GM23338 (cell line): ENCODE results near the gene PCDHB6. TPM values are rescaled to one million over a fixed set of nuclear protein-coding genes. Genes with fewer than 3 reads are reported as not detected.

ENCODE experiments used
- ATAC-seq: fragments of 200-7000 bp; cut with Tn5 transposase; 3 replicates; pipeline ENCODE4 v1.9.1; 2020
- DNase-seq: peaks from one replicate; pipeline ENCODE4 v3.0.0-alpha.2; 2015; ENCODE audit warnings: low spot score
- H2AFZ ChIP-seq: fragments of 200-600 bp; sonication (generic); 2 replicates; pipeline ENCODE4 v1.8.0; 2016; ENCODE audit warnings: antibody characterized with exemption, mild to moderate bottlenecking, moderate library complexity
- H3F3A ChIP-seq: fragments of 200-600 bp; sonication (generic); replicated peaks from 2 replicates; pipeline ENCODE4 v1.8.0; 2017; ENCODE audit warnings: antibody characterized with exemption, mixed run types, low read depth
- H3K27ac ChIP-seq: fragments of 200-600 bp; sonication (generic); 2 replicates; pipeline ENCODE4 v1.6.1; 2016; ENCODE audit warnings: low read depth
- H3K27me3 ChIP-seq: fragments of 200-600 bp; sonication (generic); 2 replicates; pipeline ENCODE4 v1.8.0; 2016; ENCODE audit warnings: mild to moderate bottlenecking, mixed run types, moderate library complexity; ENCODE audit not compliant: insufficient read depth
- H3K36me3 ChIP-seq: fragments of 200-600 bp; sonication (generic); 2 replicates; pipeline ENCODE4 v1.8.0; 2016; ENCODE audit warnings: mild to moderate bottlenecking; ENCODE audit not compliant: insufficient read depth
- H3K4me1 ChIP-seq: fragments of 200-600 bp; sonication (generic); 2 replicates; pipeline ENCODE4 v1.8.0; 2016; ENCODE audit warnings: mild to moderate bottlenecking, moderate library complexity; ENCODE audit not compliant: insufficient read depth
- H3K4me2 ChIP-seq: fragments of 200-600 bp; sonication (generic); 2 replicates; pipeline ENCODE4 v1.7.1; 2017; ENCODE audit warnings: mixed run types
- H3K4me3 ChIP-seq: fragments of 200-600 bp; sonication (generic); 2 replicates; pipeline ENCODE4 v1.6.1; 2016; ENCODE audit warnings: mixed run types
- H3K79me2 ChIP-seq: fragments of 200-600 bp; sonication (generic); replicated peaks from 2 replicates; pipeline ENCODE4 v1.8.0; 2017; ENCODE audit warnings: mild to moderate bottlenecking; ENCODE audit not compliant: insufficient read depth
- H3K9me2 ChIP-seq: fragments of 200-600 bp; sonication (generic); 2 replicates; pipeline ENCODE4 v1.8.0; 2017; ENCODE audit not compliant: insufficient read depth
- H4K20me1 ChIP-seq: fragments of 200-600 bp; sonication (generic); replicated peaks from 2 replicates; pipeline ENCODE4 v1.8.0; 2017; ENCODE audit warnings: mild to moderate bottlenecking; ENCODE audit not compliant: insufficient read depth
- H3K27ac Mint-ChIP-seq: 2 replicates; pipeline ENCODE4 v1.8.0; 2020; ENCODE audit warnings: inconsistent platforms, mild to moderate bottlenecking, moderate library complexity, mixed read lengths
- H3K27me3 Mint-ChIP-seq: 3 replicates; pipeline ENCODE4 v1.8.0; 2022; ENCODE audit warnings: low read depth, mild to moderate bottlenecking, moderate library complexity, mixed read lengths, inconsistent platforms; ENCODE audit not compliant: insufficient read depth, poor library complexity
- H3K36me3 Mint-ChIP-seq: 3 replicates; pipeline ENCODE4 v1.8.0; 2021; ENCODE audit warnings: low read depth, mild to moderate bottlenecking, inconsistent platforms, moderate library complexity, mixed read lengths
- H3K4me1 Mint-ChIP-seq: 3 replicates; pipeline ENCODE4 v1.8.0; 2020; ENCODE audit warnings: mild to moderate bottlenecking, inconsistent platforms, mixed read lengths
- H3K4me3 Mint-ChIP-seq: 3 replicates; pipeline ENCODE4 v1.8.0; 2021; ENCODE audit warnings: moderate library complexity, mild to moderate bottlenecking, inconsistent platforms, mixed read lengths
- H3K9me3 Mint-ChIP-seq: 3 replicates; pipeline ENCODE4 v1.8.0; 2020; ENCODE audit warnings: moderate library complexity, mild to moderate bottlenecking, inconsistent platforms, mixed read lengths
- CREB1 ChIP-seq: fragments of 250-450 bp; sonication (Bioruptor Pico); IDR thresholded peaks from 2 replicates; pipeline ENCODE4 v1.5.0; 2020; ENCODE audit warnings: low read depth, mild to moderate bottlenecking, moderate library complexity
- EZH2 ChIP-seq: fragments of 200-600 bp; sonication (generic); IDR thresholded peaks from one replicate; pipeline ENCODE4 v1.8.0; 2017; ENCODE audit warnings: antibody characterized with exemption, mild to moderate bottlenecking, low read depth; ENCODE audit not compliant: unreplicated experiment
- EZH2phosphoT487 ChIP-seq: fragments of 200-600 bp; sonication (generic); IDR thresholded peaks from one replicate; pipeline ENCODE4 v1.8.1; 2018; ENCODE audit warnings: antibody characterized with exemption; ENCODE audit not compliant: unreplicated experiment
- JUNB ChIP-seq: IDR thresholded peaks from one replicate; pipeline ENCODE4 v1.6.1; 2016; ENCODE audit warnings: antibody characterized with exemption; ENCODE audit not compliant: unreplicated experiment
- POLR2AphosphoS5 ChIP-seq: IDR thresholded peaks from 2 replicates; pipeline ENCODE4 v1.6.1; 2016; ENCODE audit warnings: antibody characterized with exemption, low read depth
- ZNF114 ChIP-seq: fragments of 250-450 bp; sonication (Bioruptor Pico); IDR thresholded peaks from 2 replicates; pipeline ENCODE4 v1.5.0; 2020; ENCODE audit warnings: mild to moderate bottlenecking, moderate library complexity
- polyA plus RNA-seq: library from polyadenylated mRNA; unstranded; fragments of >200 nt; fragmentation: Nextera tagmentation; extraction: Ambion mirVana; gene quantifications from 2 replicates; pipeline ENCODE4 v1.2.1, GENCODE V29; 2016
- total RNA-seq: library from RNA; depleted of rRNA; stranded (reverse); fragments of >200 nt; shearing (Covaris generic); gene quantifications from 2 replicates; pipeline ENCODE4 v1.2.3, GENCODE V29; 2014
- TF ChIP-seq, protein P1 (sequence below): fragments of 250-450 bp; sonication (Bioruptor Pico); IDR thresholded peaks from 2 replicates; pipeline ENCODE4 v1.5.0; 2020; ENCODE audit warnings: mild to moderate bottlenecking, moderate library complexity
- TF ChIP-seq, protein P2 (sequence below), 2 experiments: fragments of 200-600 bp in 1 of 2; sonication (generic) in 1 of 2; conservative IDR thresholded peaks; 2 replicates each; pipeline versions ENCODE4 v1.5.1 to v1.6.1; 2016 to 2017; ENCODE audit warnings: antibody characterized with exemption in 2 of 2, low read depth in 2 of 2, mild to moderate bottlenecking in 2 of 2, moderate library complexity in 1 of 2

The PCDHB6 gene
- total and polyA plus RNA-seq, 2 experiments from 2014 or later: 0.11 to 0.52 TPM

DNA sequence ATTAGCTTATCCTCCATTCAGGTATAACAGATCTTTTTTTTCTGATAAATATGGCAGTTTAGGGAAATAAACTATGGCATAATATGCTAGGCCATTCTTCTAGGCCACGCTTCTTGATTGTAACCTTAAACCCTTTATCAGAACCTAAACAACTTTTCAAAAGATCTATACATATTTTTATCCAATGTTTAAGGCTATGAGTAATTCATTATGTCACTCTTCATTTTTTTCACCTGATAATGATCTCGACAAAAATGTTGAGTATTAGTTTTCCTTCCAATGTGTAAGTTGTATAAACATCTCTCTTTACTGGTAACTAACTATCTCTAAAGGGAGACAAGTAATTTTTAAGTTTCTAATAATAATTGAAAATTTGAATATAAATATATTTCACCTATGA, 30.6 kb upstream of the PCDHB6 start:
- Mint-ChIP-seq H3K36me3 (peaks cover 25% of the 10 kb centered on the region), H3K4me1 (no peaks in the 10 kb centered on the region), H3K9me3 (peaks cover 12% of the 10 kb centered on the region; the same call in 2 of the 3 replicates), H3K4me3 (no peak overlapping the region), H3K27me3 (no peaks in the 10 kb centered on the region), H3K27ac (no peak overlapping the region)
- no peaks in the 10 kb centered on the region for H3K27me3 ChIP-seq
- no peak overlapping the region for H2AFZ ChIP-seq
- ATAC-seq (no peak), DNase-seq (no peak)
- H3K79me2 ChIP-seq: no peaks in the 10 kb centered on the region
- H3K27ac ChIP-seq: no peak overlapping the region
- H4K20me1 ChIP-seq: no peaks in the 10 kb centered on the region
- TF ChIP-seq EZH2: no peak
- TF ChIP-seq EZH2phosphoT487: no peak
- no peak for TF ChIP-seq POLR2AphosphoS5
- TF ChIP-seq, protein P1, sequence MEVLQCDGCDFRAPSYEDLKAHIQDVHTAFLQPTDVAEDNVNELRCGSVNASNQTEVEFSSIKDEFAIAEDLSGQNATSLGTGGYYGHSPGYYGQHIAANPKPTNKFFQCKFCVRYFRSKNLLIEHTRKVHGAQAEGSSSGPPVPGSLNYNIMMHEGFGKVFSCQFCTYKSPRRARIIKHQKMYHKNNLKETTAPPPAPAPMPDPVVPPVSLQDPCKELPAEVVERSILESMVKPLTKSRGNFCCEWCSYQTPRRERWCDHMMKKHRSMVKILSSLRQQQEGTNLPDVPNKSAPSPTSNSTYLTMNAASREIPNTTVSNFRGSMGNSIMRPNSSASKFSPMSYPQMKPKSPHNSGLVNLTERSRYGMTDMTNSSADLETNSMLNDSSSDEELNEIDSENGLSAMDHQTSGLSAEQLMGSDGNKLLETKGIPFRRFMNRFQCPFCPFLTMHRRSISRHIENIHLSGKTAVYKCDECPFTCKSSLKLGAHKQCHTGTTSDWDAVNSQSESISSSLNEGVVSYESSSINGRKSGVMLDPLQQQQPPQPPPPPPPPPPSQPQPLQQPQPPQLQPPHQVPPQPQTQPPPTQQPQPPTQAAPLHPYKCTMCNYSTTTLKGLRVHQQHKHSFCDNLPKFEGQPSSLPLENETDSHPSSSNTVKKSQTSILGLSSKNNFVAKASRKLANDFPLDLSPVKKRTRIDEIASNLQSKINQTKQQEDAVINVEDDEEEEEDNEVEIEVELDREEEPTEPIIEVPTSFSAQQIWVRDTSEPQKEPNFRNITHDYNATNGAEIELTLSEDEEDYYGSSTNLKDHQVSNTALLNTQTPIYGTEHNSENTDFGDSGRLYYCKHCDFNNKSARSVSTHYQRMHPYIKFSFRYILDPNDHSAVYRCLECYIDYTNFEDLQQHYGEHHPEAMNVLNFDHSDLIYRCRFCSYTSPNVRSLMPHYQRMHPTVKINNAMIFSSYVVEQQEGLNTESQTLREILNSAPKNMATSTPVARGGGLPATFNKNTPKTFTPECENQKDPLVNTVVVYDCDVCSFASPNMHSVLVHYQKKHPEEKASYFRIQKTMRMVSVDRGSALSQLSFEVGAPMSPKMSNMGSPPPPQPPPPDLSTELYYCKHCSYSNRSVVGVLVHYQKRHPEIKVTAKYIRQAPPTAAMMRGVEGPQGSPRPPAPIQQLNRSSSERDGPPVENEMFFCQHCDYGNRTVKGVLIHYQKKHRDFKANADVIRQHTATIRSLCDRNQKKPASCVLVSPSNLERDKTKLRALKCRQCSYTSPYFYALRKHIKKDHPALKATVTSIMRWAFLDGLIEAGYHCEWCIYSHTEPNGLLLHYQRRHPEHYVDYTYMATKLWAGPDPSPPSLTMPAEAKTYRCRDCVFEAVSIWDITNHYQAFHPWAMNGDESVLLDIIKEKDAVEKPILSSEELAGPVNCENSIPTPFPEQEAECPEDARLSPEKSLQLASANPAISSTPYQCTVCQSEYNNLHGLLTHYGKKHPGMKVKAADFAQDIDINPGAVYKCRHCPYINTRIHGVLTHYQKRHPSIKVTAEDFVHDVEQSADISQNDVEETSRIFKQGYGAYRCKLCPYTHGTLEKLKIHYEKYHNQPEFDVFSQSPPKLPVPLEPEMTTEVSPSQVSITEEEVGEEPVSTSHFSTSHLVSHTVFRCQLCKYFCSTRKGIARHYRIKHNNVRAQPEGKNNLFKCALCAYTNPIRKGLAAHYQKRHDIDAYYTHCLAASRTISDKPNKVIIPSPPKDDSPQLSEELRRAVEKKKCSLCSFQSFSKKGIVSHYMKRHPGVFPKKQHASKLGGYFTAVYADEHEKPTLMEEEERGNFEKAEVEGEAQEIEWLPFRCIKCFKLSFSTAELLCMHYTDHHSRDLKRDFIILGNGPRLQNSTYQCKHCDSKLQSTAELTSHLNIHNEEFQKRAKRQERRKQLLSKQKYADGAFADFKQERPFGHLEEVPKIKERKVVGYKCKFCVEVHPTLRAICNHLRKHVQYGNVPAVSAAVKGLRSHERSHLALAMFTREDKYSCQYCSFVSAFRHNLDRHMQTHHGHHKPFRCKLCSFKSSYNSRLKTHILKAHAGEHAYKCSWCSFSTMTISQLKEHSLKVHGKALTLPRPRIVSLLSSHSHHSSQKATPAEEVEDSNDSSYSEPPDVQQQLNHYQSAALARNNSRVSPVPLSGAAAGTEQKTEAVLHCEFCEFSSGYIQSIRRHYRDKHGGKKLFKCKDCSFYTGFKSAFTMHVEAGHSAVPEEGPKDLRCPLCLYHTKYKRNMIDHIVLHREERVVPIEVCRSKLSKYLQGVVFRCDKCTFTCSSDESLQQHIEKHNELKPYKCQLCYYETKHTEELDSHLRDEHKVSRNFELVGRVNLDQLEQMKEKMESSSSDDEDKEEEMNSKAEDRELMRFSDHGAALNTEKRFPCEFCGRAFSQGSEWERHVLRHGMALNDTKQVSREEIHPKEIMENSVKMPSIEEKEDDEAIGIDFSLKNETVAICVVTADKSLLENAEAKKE (CRISPR knock-in tag): no peak
- TF ChIP-seq JUNB: no peak
- H3K36me3 ChIP-seq: no peaks in the 10 kb centered on the region
- H3K9me2 ChIP-seq: no peaks in the 10 kb centered on the region
- H3K4me2 ChIP-seq: no peak overlapping the region
- H3F3A ChIP-seq: no peaks in the 10 kb centered on the region
- no peaks in the 10 kb centered on the region for H3K4me1 ChIP-seq
- no peak overlapping the region for H3K4me3 ChIP-seq

DNA sequence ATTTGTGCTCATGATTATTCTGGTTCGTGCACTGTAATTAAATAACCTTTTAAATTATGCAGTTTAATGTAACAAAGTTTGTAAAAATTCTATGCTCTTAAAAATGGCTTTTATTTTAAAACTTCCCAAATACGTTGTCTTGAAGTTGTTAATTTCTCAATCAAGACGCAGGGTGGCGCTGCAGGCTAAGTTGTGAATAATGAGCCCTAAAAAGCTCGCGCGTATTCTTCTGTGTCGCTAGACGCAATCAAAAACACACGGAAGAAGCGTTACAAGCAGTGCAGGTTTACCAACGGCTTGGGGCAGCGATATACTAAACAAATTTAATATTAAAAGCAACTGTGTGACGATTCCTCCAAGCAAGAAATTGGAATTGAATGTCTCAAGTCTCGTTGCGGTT, 28.3 kb upstream of the PCDHB6 start, which contains the start of gene PCDHB4:
Gene PCDHB4, plus strand, starts transcription at position 256 of the 400 bp plus-strand sequence. CDS start 181 bp downstream, outside the sequence.
- Histone ChIP-seq H3K27ac (no peak within 1 kb of the TSS), H4K20me1 (no peaks in the 10 kb centered on the region), H3K4me1 (no peaks in the 10 kb centered on the region), H3K27me3 (no peaks in the 10 kb centered on the region), H2AFZ (no peak within 1 kb of the TSS), H3K4me3 (peak within 1 kb of the TSS; percentile 36), H3K79me2 (no peaks in the 10 kb centered on the region), H3K9me2 (no peaks in the 10 kb centered on the region), H3K4me2 (peak within 1 kb of the TSS; percentile 63), H3K36me3 (no peaks in the 10 kb centered on the region), H3F3A (no peaks in the 10 kb centered on the region)
- Mint-ChIP-seq H3K27me3 (no peaks in the 10 kb centered on the region), H3K9me3 (peaks cover 5% of the 10 kb centered on the region; the same call in 1 of the 3 replicates), H3K36me3 (peaks cover 25% of the 10 kb centered on the region), H3K4me3 (no peak within 1 kb of the TSS; the same call in 2 of the 3 replicates), H3K4me1 (no peaks in the 10 kb centered on the region), H3K27ac (no peak within 1 kb of the TSS)
- no peak for TF ChIP-seq POLR2AphosphoS5
- no peak for TF ChIP-seq CREB1 (CRISPR knock-in tag)
- no peak for TF ChIP-seq JUNB
- TF ChIP-seq, protein P2, sequence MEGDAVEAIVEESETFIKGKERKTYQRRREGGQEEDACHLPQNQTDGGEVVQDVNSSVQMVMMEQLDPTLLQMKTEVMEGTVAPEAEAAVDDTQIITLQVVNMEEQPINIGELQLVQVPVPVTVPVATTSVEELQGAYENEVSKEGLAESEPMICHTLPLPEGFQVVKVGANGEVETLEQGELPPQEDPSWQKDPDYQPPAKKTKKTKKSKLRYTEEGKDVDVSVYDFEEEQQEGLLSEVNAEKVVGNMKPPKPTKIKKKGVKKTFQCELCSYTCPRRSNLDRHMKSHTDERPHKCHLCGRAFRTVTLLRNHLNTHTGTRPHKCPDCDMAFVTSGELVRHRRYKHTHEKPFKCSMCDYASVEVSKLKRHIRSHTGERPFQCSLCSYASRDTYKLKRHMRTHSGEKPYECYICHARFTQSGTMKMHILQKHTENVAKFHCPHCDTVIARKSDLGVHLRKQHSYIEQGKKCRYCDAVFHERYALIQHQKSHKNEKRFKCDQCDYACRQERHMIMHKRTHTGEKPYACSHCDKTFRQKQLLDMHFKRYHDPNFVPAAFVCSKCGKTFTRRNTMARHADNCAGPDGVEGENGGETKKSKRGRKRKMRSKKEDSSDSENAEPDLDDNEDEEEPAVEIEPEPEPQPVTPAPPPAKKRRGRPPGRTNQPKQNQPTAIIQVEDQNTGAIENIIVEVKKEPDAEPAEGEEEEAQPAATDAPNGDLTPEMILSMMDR (conservative IDR thresholded peaks at IDR 0.05; ENCODE audit: low read depth in 2 of 2): peak; percentile 83 to 96
- no peak for TF ChIP-seq ZNF114 (CRISPR knock-in tag)
- ATAC-seq (0 out of 3 replicates have a peak, but pooled peaks have one; percentile 32), DNase-seq (peak; percentile 92)
